HG03469 (cell line): ENCODE data around the gene ZNF687.

ENCODE experiments used
- ATAC-seq: cut with Tn5 transposase; IDR thresholded peaks from one replicate; pipeline ENCODE4 v1.9.1; 2021; ENCODE audit warnings: mild to moderate bottlenecking, moderate library complexity, moderate number of reproducible peaks; ENCODE audit not compliant: unreplicated experiment

The ZNF687 gene, protein sequence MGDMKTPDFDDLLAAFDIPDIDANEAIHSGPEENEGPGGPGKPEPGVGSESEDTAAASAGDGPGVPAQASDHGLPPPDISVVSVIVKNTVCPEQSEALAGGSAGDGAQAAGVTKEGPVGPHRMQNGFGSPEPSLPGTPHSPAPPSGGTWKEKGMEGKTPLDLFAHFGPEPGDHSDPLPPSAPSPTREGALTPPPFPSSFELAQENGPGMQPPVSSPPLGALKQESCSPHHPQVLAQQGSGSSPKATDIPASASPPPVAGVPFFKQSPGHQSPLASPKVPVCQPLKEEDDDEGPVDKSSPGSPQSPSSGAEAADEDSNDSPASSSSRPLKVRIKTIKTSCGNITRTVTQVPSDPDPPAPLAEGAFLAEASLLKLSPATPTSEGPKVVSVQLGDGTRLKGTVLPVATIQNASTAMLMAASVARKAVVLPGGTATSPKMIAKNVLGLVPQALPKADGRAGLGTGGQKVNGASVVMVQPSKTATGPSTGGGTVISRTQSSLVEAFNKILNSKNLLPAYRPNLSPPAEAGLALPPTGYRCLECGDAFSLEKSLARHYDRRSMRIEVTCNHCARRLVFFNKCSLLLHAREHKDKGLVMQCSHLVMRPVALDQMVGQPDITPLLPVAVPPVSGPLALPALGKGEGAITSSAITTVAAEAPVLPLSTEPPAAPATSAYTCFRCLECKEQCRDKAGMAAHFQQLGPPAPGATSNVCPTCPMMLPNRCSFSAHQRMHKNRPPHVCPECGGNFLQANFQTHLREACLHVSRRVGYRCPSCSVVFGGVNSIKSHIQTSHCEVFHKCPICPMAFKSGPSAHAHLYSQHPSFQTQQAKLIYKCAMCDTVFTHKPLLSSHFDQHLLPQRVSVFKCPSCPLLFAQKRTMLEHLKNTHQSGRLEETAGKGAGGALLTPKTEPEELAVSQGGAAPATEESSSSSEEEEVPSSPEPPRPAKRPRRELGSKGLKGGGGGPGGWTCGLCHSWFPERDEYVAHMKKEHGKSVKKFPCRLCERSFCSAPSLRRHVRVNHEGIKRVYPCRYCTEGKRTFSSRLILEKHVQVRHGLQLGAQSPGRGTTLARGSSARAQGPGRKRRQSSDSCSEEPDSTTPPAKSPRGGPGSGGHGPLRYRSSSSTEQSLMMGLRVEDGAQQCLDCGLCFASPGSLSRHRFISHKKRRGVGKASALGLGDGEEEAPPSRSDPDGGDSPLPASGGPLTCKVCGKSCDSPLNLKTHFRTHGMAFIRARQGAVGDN

GRCh38 chr1:151281969-151282882 lies at the start of gene ZNF687:
Gene ZNF687, plus strand, starts transcription at chr1:151282299. Its CDS starts 3,993 bp downstream, at chr1:151286292.
- peak; percentile 70 for ATAC-seq

DNA sequence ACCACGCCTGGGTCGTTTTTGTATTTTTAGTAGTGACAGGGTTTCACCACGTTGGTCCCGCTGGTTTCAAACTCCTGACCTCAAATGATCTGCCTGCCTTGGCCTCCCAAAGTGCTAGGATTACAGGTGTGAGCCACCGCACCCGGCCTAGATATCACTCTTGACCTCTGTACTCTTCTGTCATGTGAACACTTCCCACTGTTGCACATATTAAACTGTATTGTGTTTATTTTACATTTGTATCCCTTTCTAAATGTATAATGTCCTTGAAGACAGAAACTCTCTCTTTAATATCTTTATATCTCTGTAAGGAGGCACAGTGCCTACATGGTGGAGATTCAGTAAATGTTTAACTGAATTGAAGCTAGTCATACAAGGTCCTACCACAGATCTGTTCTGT lies 46.9 kb upstream of the ZNF687 start:
- no peak for ATAC-seq

DNA sequence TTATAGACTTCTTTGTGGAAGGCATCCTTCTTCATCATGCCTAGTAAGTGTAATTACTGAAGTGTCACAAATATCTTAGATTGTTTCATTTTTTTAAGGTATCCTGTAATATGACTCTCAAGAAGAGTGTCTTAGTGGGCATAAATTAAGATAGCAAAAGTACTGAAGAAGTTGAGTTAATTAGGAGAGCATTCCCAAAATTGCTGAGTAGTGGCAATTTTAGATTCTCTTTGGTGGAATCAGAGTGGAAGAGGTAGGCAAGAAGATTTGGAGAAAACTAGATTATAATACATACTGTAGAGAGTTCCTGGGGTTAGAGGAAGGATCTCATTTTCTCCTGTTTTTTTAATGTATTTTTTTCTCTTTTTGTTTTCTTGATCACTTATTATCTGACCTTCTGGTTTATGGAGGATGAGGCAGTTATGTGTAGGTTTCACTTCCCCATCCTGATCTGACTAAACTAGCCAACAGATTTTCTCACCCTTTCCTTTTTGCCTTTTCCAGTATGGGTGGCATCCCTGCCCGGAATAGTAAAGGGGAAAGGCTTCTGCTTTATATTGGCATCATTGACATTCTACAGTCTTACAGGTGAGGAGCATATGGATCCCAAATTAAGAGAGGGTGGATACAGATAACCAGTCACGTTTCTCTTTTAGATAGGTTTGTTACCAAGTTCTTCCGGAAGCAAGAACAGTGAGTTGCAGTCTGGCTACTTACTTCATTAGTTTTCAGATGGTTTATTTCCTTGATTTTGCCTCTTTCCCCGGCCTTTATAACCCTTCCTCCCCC lies 44.2 kb upstream of the ZNF687 start:
- no peak for ATAC-seq

- no peak for ATAC-seq
Measured at GRCh38 chr1:151238467-151238739, 43.7 kb upstream of the ZNF687 start.

DNA sequence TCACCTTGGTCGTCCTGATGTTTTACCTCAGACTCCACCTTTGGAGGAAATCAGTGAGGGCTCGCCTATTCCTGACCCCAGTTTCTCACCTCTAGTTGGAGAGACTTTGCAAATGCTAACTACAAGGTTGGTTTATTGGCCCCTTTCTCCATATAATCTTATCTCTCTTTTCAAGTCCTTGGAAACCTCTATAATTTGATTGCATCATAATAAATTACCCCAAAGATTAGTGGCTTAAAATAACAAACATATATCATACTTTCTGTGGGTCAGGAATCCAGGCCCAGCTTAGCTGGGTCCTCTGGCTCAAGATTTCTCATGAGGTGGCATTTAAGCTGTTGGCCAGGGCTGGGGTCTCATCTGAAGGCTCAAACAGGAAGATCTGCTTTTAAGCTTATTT lies 39.7 kb upstream of the ZNF687 start:
- ATAC-seq: no peak

DNA sequence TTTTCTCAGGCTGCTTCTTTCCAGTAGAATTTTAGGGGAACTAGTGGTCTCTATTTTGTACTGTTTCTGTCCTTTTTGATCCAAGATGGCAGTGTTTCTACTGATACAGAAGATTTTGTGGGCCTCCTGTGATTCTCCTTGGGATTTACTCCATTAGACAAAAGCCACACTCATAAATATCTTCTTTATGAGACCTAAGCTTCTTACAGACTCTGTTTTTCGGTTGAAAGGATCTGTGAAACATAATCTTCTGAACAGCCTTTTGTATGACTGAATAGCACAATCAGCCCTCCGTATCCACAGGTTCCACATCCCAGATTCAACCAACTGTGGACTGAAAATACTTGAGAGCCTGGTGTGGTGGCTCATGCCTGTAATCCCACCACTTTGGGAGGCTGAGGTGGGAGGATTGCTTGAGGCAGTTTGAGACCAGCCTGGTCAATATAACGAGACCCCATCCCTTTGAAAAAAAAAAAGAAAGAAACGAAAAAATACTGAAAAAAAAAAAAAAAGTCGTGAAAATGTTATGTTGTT lies 38.3 kb upstream of the ZNF687 start:
- no peak for ATAC-seq

DNA sequence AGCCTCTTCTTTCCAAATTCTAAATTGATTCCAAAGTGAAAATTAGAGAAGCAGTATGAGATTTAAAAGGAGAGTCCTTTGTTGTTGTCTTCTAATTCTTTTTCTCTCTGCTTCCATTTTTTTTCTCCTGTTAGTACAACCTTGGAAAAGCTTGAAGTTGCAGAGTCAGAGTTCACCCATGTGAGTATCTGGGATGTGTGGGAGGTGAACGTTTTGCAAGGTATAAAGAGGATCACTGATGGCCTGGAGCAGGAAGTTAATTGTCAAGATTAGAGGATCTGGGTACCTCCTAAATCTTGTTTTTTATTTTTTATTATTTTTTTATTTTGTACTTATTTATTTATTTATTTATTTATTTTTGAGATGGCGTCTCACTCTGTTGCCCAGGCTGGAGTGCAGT lies 35.3 kb upstream of the ZNF687 start:
- no peak for ATAC-seq

DNA sequence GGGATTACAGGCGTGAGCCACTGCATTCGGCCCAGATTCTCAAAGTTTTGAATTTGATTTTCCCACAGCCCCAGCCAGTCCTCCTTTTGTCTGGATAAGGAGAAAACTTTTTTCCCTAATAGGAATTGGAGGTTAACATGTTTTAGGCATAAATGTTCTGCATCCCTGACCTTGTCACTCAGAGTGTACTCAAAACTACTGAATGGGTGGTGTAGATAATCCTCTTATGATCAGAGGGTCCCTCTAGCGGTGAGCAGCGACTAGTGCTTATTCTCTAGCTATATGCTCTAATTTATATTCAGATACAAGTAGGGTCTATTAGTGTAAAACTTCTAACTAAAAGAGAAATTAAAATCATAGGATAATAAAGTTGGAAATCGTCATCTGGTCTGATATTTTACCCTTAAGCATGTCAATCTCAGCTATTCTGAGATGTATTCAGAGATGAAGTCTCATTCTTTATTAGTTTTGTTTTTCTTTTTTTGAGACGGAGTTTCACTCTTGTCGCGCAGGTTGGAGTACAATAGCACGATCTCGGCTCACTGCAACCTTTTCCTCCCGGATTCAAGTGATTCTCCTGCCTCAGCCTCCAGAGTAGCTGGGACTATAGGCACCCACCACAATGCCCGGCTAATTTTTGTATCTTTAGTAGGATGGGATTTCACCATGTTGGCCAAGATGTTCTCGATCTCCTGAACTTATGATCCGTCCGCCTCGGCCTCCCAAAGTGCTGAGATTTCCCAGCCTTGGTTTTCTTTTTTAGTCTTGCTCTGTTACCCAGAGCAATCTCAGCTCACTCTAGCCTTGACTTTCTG lies 30.2 kb upstream of the ZNF687 start:
- ATAC-seq: no peak

DNA sequence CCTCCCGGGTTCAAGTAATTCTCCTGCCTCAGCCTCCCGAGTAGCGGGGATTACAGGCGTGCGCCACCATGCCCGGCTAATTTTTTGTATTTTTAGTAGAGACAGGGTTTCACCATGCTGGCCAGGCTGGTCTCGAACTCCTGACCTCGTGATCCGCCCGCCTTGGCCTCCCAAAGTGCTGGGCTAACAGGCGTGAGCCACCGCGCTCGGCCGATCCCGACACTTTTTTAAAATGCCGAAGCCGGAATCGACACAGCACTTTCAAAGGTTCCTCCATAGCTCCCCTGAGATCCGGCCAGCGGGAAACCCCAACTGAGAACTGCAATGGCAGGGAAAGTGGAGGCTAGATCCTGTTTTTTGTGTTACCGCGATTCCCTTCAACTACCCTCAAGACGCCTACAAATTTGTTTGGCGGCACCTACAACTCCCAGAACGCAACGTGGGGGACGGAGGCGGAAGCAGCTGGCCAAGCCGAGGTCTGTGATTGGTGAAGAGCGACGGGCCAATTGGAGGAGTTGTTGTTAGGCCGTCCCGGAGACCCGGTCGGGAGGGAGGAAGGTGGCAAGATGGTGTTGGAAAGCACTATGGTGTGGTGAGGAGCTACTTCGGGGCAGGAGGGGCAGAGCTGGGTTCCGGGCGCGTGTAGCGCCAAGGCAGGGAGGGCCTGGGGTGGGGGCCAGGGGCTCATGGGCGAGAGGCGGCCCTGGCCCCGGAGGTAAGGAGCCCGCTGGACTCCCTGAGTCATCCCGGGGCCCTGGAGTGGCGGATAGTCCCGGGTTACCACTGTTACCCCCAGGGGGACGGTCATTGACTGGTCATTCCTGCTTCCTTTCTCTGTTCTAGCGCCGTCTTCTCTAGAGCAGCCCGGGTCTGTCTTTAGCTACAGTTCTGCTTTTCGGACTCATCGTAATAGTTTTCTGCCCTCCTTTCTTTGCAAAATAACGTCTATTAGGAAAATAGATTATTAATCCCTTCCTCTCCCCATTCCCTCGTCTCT lies 27.6 kb upstream of the ZNF687 start, which contains the start of gene PSMD4:
Gene PSMD4, plus strand, starts transcription at position 518 of the 997 bp plus-strand sequence. Its CDS starts 49 bp downstream, at position 567.
- ATAC-seq: peak; percentile 64

GRCh38 chr1:151255381-151255780 lies 26.7 kb upstream of the ZNF687 start:
- ATAC-seq: no peak

- ATAC-seq: no peak
Measured at GRCh38 chr1:151259351-151259750, 22.7 kb upstream of the ZNF687 start.

GRCh38 chr1:151265446-151266236 lies 16.5 kb upstream of the ZNF687 start:
- ATAC-seq: no peak

GRCh38 chr1:151266315-151266714 lies 15.8 kb upstream of the ZNF687 start:
- no peak for ATAC-seq

- ATAC-seq: no peak
Measured at GRCh38 chr1:151266821-151267220, 15.3 kb upstream of the ZNF687 start.

- no peak for ATAC-seq
Measured at GRCh38 chr1:151267760-151268159, 14.3 kb upstream of the ZNF687 start.

DNA sequence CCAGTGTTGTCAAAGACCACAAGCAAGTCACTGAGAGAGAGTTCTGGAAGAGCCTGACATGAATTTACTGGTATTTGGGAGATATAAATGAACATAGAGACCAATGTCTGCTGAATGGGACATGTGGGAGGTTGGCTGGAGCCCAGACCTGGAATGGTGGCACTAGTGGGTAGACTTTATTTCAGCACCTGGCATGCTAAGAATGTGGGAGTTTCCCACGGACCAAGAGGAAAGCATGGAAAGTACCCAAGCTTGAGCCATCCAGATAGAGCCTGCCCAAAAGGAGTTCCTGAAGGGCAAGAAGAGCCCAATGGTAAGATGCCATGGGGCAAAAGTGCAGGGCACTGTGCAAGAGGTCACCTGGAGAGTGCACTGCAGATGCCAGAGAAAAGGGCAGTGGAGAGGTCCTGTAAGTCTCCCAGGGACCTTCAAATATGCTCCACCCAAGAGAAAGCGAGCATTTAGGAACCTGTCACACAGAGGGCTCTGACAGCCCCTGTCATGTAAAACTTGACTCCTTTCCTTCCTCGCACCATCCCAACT lies 8.1 kb upstream of the ZNF687 start:
- ATAC-seq: no peak
